B cell (primary cell): Measurements from ENCODE around the gene KRTDAP.

Source experiments
- CTCF ChIP-seq: fragments of 200-600 bp; IDR thresholded peaks from one replicate; pipeline ENCODE4 v1.8.0; 2022; ENCODE audit warnings: antibody characterized with exemption, mild to moderate bottlenecking
- EZH2 ChIP-seq: IDR thresholded peaks from 2 replicates; pipeline ENCODE4 v1.6.1; 2012; ENCODE audit warnings: borderline replicate concordance, low read depth, mild to moderate bottlenecking, moderate library complexity, low read length; ENCODE audit not compliant: insufficient read depth, poor library complexity, severe bottlenecking

- no peak for TF ChIP-seq EZH2
- no peak for TF ChIP-seq CTCF
These were observed 34.0 kb upstream of the KRTDAP start for GRCh38 chr19:35524181-35524837.
